CD14-positive monocyte (primary cell): Measurements from ENCODE around the gene FAF1. TPM values are rescaled to one million over a fixed set of nuclear protein-coding genes. Genes with fewer than 3 reads are reported as not detected.

Experiments
- DNase-seq, 3 donors: peaks; one replicate each; pipeline ENCODE4 v3.0.0-alpha.2; 2011 to 2022
- H2AFZ ChIP-seq: 2 replicates; pipeline ENCODE4 v1.6.0; 2012; ENCODE audit warnings: mild to moderate bottlenecking, low read depth, low read length, inconsistent platforms; ENCODE audit not compliant: insufficient read depth, poor library complexity, severe bottlenecking
- H3K27ac ChIP-seq, 2 donors: 1 replicate in 1 of 2; 2 replicates in 1 of 2; pipeline ENCODE4 v1.5.1; 2012 to 2013; ENCODE audit warnings: low read length in 2 of 2, control low read depth in 1 of 2, inconsistent platforms in 1 of 2, low read depth in 1 of 2, mild to moderate bottlenecking in 1 of 2
- H3K27me3 ChIP-seq, 2 donors: one replicate each; pipeline versions ENCODE4 v1.6.0 to v1.6.1; 2011 to 2013; ENCODE audit warnings: low read length in 2 of 2; ENCODE audit not compliant: control insufficient read depth in 2 of 2, insufficient read depth in 2 of 2
- H3K36me3 ChIP-seq, 2 donors: replicated peaks in 1 of 2; 1 replicate in 1 of 2; 2 replicates in 1 of 2; pipeline versions ENCODE4 v1.5.1 to v1.6.1; 2012 to 2013; ENCODE audit warnings: low read length in 2 of 2, control low read depth in 1 of 2, inconsistent platforms in 1 of 2, mild to moderate bottlenecking in 1 of 2; ENCODE audit not compliant: insufficient read depth in 2 of 2, control insufficient read depth in 1 of 2
- H3K4me1 ChIP-seq, 2 donors: 1 replicate in 1 of 2; 2 replicates in 1 of 2; pipeline versions ENCODE4 v1.5.1 to v1.6.1; 2012 to 2013; ENCODE audit warnings: low read length in 2 of 2, control low read depth in 1 of 2, inconsistent platforms in 1 of 2, mild to moderate bottlenecking in 1 of 2, moderate library complexity in 1 of 2; ENCODE audit not compliant: insufficient read depth in 2 of 2, control insufficient read depth in 1 of 2
- H3K4me2 ChIP-seq: replicated peaks from 2 replicates; pipeline ENCODE3; 2012; ENCODE audit warnings: low read length, moderate library complexity, mild to moderate bottlenecking; ENCODE audit not compliant: poor library complexity, severe bottlenecking; ENCODE audit errors: extremely low read depth
- H3K4me3 ChIP-seq, 3 experiments: fragments of 200-600 bp in 1 of 3; sonication (generic) in 1 of 3; replicated peaks in 1 of 3; 1 replicate in 2 of 3; 2 replicates in 1 of 3; pipeline ENCODE4 v1.5.1; 2011 to 2013; ENCODE audit warnings: low read length in 3 of 3, mild to moderate bottlenecking in 3 of 3, control low read depth in 2 of 3, low read depth in 2 of 3, inconsistent platforms in 1 of 3, moderate library complexity in 1 of 3
- H3K79me2 ChIP-seq: 2 replicates; pipeline ENCODE4 v1.6.0; 2012; ENCODE audit warnings: mild to moderate bottlenecking, control low read depth, inconsistent platforms, low read length, moderate library complexity; ENCODE audit not compliant: insufficient read depth
- H3K9ac ChIP-seq: 2 replicates; pipeline ENCODE4 v1.6.0; 2017; ENCODE audit warnings: low read length, mild to moderate bottlenecking; ENCODE audit not compliant: insufficient read depth, poor library complexity, severe bottlenecking
- H3K9me3 ChIP-seq, 2 donors: replicated peaks in 1 of 2; 1 replicate in 1 of 2; 2 replicates in 1 of 2; pipeline versions ENCODE4 v1.5.1 to v1.6.1; 2012 to 2013; ENCODE audit warnings: low read length in 2 of 2, control low read depth in 1 of 2; ENCODE audit not compliant: control insufficient read depth in 1 of 2, insufficient read depth in 1 of 2
- H4K20me1 ChIP-seq: 2 replicates; pipeline ENCODE4 v1.6.0; 2012; ENCODE audit warnings: mild to moderate bottlenecking, low read length, control low read depth, moderate library complexity; ENCODE audit not compliant: insufficient read depth
- H3K27ac Mint-ChIP-seq, 7 donors: one replicate each; pipeline ENCODE4 v1.8.0; 2020; ENCODE audit warnings: mild to moderate bottlenecking in 7 of 7, mixed read lengths in 7 of 7, moderate library complexity in 6 of 7, inconsistent platforms in 2 of 7
- H3K27me3 Mint-ChIP-seq, 3 donors: one replicate each; pipeline ENCODE4 v1.8.0; 2021 to 2022; ENCODE audit warnings: low read depth in 3 of 3, mild to moderate bottlenecking in 3 of 3, mixed read lengths in 3 of 3, moderate library complexity in 3 of 3, inconsistent platforms in 1 of 3
- H3K36me3 Mint-ChIP-seq, 2 donors: one replicate each; pipeline ENCODE4 v1.8.0; 2020; ENCODE audit warnings: mixed read lengths in 2 of 2, inconsistent platforms in 1 of 2, mild to moderate bottlenecking in 1 of 2
- H3K4me1 Mint-ChIP-seq: one replicate; pipeline ENCODE4 v1.8.0; 2020; ENCODE audit warnings: mild to moderate bottlenecking, mixed read lengths
- H3K4me3 Mint-ChIP-seq, 2 donors: one replicate each; pipeline ENCODE4 v1.8.0; 2020; ENCODE audit warnings: mild to moderate bottlenecking in 2 of 2, mixed read lengths in 2 of 2, moderate library complexity in 1 of 2
- H3K9me3 Mint-ChIP-seq, 7 donors: one replicate each; pipeline ENCODE4 v1.8.0; 2020 to 2022; ENCODE audit warnings: mixed read lengths in 7 of 7, mild to moderate bottlenecking in 6 of 7, moderate library complexity in 6 of 7, inconsistent platforms in 2 of 7
- WGBS: methylation state at CpG from one replicate; pipeline ENCODE4 v1.1.5; 2013; ENCODE audit warnings: missing lambda C conversion rate; ENCODE audit not compliant: insufficient coverage; 5-methylcytosine and 5-hydroxymethylcytosine counted together
- intact Hi-C, 2 donors: fragments of 100-400 bp; cut with micrococcal nuclease; formaldehyde crosslinking; loops; one replicate each; pipeline versions ENCODE4 v1.15.0 to v1.15.1; 2023
- polyA plus RNA-seq, 3 donors: library from polyadenylated mRNA; depleted of rRNA in 1 of 3; unstranded in 2 of 3; stranded (reverse) in 1 of 3; fragments of 300-500 nt in 2 of 3; fragments of >200 nt in 1 of 3; fragmentation: Illumina TruSeq in 2 of 3; gene quantifications; 1 replicate in 2 of 3; 2 replicates in 1 of 3; pipeline ENCODE4 v1.2.3, GENCODE V29; 2012 to 2021
- TF ChIP-seq, protein P1 (sequence below): fragments of 200-600 bp; IDR thresholded peaks from one replicate; pipeline ENCODE4 v1.8.0; 2022; ENCODE audit warnings: antibody characterized with exemption, mild to moderate bottlenecking

FAF1 gene
- polyA plus RNA-seq, 3 donors = 11.4 to 29.6 (median 16.9) TPM

DNA sequence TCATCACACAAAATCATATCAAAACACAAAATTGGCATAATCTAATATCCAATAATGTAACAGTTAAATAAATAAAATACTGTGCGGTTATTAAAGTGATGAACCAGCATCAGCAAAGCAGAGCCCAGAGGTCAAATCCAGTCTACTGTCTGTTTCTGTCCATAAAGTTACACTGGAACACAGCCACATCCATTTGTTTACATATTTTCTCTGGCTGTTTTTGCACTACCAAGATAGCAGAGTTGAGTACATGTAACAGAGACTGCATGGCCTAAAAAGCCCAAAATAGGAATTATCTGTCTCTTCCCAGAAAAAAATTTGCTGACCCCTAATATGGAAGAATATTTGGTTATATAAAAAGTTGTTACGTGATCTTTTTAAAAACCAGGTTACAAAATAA is 294.7 kb downstream of the FAF1 start:
- Mint-ChIP-seq H3K4me1 (no peaks in the 10 kb centered on the region), H3K27me3 (peaks cover 0 to 2% (median 0%) of the 10 kb centered on the region in 3 donors), H3K4me3 (no peak overlapping the region), H3K36me3 (peaks cover 2 to 3% of the 10 kb centered on the region in 2 donors), H3K9me3 (peaks cover 0 to 3% (median 0%) of the 10 kb centered on the region in 7 donors), H3K27ac (no peak overlapping the region)
- no peak overlapping the region for H3K4me3 ChIP-seq
- H3K9ac ChIP-seq = no peak overlapping the region
- no CpG with 5 or more reads among the region's 2 CpGs for WGBS
- TF ChIP-seq, protein P1, sequence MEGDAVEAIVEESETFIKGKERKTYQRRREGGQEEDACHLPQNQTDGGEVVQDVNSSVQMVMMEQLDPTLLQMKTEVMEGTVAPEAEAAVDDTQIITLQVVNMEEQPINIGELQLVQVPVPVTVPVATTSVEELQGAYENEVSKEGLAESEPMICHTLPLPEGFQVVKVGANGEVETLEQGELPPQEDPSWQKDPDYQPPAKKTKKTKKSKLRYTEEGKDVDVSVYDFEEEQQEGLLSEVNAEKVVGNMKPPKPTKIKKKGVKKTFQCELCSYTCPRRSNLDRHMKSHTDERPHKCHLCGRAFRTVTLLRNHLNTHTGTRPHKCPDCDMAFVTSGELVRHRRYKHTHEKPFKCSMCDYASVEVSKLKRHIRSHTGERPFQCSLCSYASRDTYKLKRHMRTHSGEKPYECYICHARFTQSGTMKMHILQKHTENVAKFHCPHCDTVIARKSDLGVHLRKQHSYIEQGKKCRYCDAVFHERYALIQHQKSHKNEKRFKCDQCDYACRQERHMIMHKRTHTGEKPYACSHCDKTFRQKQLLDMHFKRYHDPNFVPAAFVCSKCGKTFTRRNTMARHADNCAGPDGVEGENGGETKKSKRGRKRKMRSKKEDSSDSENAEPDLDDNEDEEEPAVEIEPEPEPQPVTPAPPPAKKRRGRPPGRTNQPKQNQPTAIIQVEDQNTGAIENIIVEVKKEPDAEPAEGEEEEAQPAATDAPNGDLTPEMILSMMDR = no peak
- H3K79me2 ChIP-seq = no peaks in the 10 kb centered on the region
- H3K4me1 ChIP-seq = no peaks in the 10 kb centered on the region
- no peaks in the 10 kb centered on the region for H3K36me3 ChIP-seq
- DNase-seq = no peak
- no peaks in the 10 kb centered on the region for H3K27me3 ChIP-seq
- H3K9me3 ChIP-seq = no peaks in the 10 kb centered on the region
- intact Hi-C loops = no loop called here
- no peak overlapping the region for H3K4me2 ChIP-seq
- H4K20me1 ChIP-seq = no peaks in the 10 kb centered on the region
- no peak overlapping the region for H2AFZ ChIP-seq
- H3K27ac ChIP-seq = no peak overlapping the region

DNA sequence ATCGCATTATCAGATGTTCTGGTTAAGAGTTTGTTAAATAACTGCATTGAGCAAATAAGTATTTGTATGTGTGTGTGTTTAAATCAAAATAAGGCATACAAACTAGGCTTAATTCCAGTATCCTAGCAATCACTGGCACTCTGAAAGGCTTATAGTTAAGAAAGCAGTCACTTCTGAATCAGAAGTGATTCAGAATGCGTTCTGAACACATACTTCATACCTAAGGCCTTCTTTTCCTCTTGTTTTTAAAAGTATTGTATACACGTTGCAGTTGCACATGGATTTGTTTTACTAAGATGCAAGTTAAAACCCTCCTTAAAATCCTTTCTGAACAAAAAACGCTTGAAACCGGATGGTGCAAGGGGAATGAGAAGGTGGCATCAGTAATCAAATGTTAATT is 298.4 kb downstream of the FAF1 start:
- no CpG with 5 or more reads among the region's 5 CpGs for WGBS
- H3K4me1 Mint-ChIP-seq = no peaks in the 10 kb centered on the region
- peaks cover 2% of the 10 kb centered on the region in 2 donors for H3K36me3 Mint-ChIP-seq

More for the DNA sequence above, 298.4 kb downstream of the FAF1 start:
- H3K27me3 ChIP-seq = no peaks in the 10 kb centered on the region
- no peak overlapping the region for H2AFZ ChIP-seq
- H3K4me2 ChIP-seq = no peak overlapping the region
- Mint-ChIP-seq H3K27me3 (peaks cover 0 to 2% (median 0%) of the 10 kb centered on the region in 3 donors), H3K9me3 (peaks cover 0 to 3% (median 0%) of the 10 kb centered on the region in 7 donors), H3K27ac (no peak overlapping the region), H3K4me3 (no peak overlapping the region)
- H3K4me1 ChIP-seq = no peaks in the 10 kb centered on the region
- H3K36me3 ChIP-seq = no peaks in the 10 kb centered on the region
- intact Hi-C loops = no loop called here
- H3K9me3 ChIP-seq = no peaks in the 10 kb centered on the region
- H4K20me1 ChIP-seq = no peaks in the 10 kb centered on the region
- H3K9ac ChIP-seq = no peak overlapping the region
- TF ChIP-seq, protein P1 = no peak
- H3K27ac ChIP-seq = no peak overlapping the region
- DNase-seq = no peak
- no peaks in the 10 kb centered on the region for H3K79me2 ChIP-seq
- no peak overlapping the region for H3K4me3 ChIP-seq
